ENCODE results near the gene MS4A15. TPM values are rescaled to one million over a fixed set of nuclear protein-coding genes. Genes with fewer than 3 reads are reported as not detected.
"Not testable (repeated sequence)": the region's sequence is repeated elsewhere in the genome, so short reads cannot be mapped to it uniquely, and the experiment has no call there.

The MS4A15 gene
- total RNA-seq: not detected
- not detected for polyA plus RNA-seq
- total RNA-seq: not detected

- Mint-ChIP-seq H3K4me3 (no peak within 1 kb of the TSS), H3K9me3 (no peaks in the 10 kb centered on the region), H3K4me1 (peaks cover 0 to 5% (median 0%) of the 10 kb centered on the region in 7 donors), H3K27me3 (peaks cover 37 to 53% (median 42%) of the 10 kb centered on the region in 5 donors), H3K36me3 (no peaks in the 10 kb centered on the region), H3K27ac (peak within 1 kb of the TSS in 1 of 9 donors; percentile 43)
- H3K4me3 ChIP-seq (ENCODE audit: low read length): no peak within 1 kb of the TSS
- ChIA-PET CTCF (no interaction called here), POLR2A (no interaction called here)
- H3K27ac ChIP-seq (ENCODE audit: low read depth, low read length): no peak within 1 kb of the TSS
- H3K27me3 ChIP-seq (ENCODE audit: control insufficient read depth in 2 of 2, insufficient read depth in 2 of 2, low read length in 2 of 2): no peaks in the 10 kb centered on the region
- intact Hi-C loops (cut with micrococcal nuclease): loop anchor here in 1 of 2 donors (5.0 kb wide), 1 partner anchor 394 kb away; no protein-coding TSS in a partner anchor
- no peaks in the 10 kb centered on the region for H3K4me1 ChIP-seq (ENCODE audit: control insufficient read depth in 2 of 2, insufficient read depth in 2 of 2, low read length in 2 of 2)
- H3K9me3 ChIP-seq (ENCODE audit: control insufficient read depth in 2 of 3, low read length in 3 of 3): no peaks in the 10 kb centered on the region
- ATAC-seq (no peak), DNase-seq (no peak)
- H3K36me3 ChIP-seq (ENCODE audit: control insufficient read depth in 2 of 3, insufficient read depth in 3 of 3, low read length in 3 of 3): no peaks in the 10 kb centered on the region
Measured at GRCh38 chr11:60756307-60757032, at the start of gene MS4A15. MS4A15 (plus strand) TSS chr11:60756867; CDS start chr11:60763734, 6,867 bp downstream.

DNA sequence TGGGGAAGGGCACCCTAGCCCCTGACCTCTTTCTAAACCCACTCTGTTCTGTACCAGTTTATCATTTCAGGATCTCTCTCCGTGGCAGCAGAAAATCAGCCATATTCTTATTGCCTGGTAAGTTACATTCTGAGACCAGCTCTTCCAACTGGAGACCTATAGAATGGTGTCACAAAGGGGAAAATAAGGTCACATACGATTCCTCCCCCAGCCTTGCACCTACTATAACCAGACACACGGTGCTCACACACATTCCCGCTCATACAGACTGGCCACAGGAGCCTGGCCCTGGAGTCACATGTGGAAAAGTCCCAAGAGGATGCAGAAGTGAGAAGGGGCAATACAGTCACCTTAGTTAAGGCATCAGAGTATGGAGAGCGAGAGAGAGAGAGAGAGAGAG is 49.7 kb upstream of the MS4A15 start:
- CTCF ChIA-PET: no interaction called here
- intact Hi-C loops (cut with micrococcal nuclease): no loop called here
- H3K27me3 Mint-ChIP-seq: peaks cover 4 to 19% (median 14%) of the 10 kb centered on the region in 5 donors
- no peak overlapping the region for H3K4me3 ChIP-seq (ENCODE audit: low read length)
- no peaks in the 10 kb centered on the region for H3K27me3 ChIP-seq (ENCODE audit: control insufficient read depth in 2 of 2, insufficient read depth in 2 of 2, low read length in 2 of 2)
- no peaks in the 10 kb centered on the region for H3K4me1 Mint-ChIP-seq
- no peaks in the 10 kb centered on the region for H3K9me3 ChIP-seq (ENCODE audit: control insufficient read depth in 2 of 3, low read length in 3 of 3)
- no peaks in the 10 kb centered on the region for H3K4me1 ChIP-seq (ENCODE audit: control insufficient read depth in 2 of 2, insufficient read depth in 2 of 2, low read length in 2 of 2)
- no peaks in the 10 kb centered on the region for H3K36me3 ChIP-seq (ENCODE audit: control insufficient read depth in 2 of 3, insufficient read depth in 3 of 3, low read length in 3 of 3)
- POLR2A ChIA-PET: no interaction called here
- H3K9me3 Mint-ChIP-seq: no peaks in the 10 kb centered on the region
- ATAC-seq (no peak), DNase-seq (no peak)
- H3K4me3 Mint-ChIP-seq: no peak overlapping the region
- H3K27ac Mint-ChIP-seq: no peak overlapping the region
- H3K36me3 Mint-ChIP-seq: no peaks in the 10 kb centered on the region
- no peak overlapping the region for H3K27ac ChIP-seq (ENCODE audit: low read depth, low read length)

- Histone ChIP-seq H3K36me3 (ENCODE audit: control insufficient read depth in 2 of 3, insufficient read depth in 3 of 3, low read length in 3 of 3) (no peaks in the 10 kb centered on the region), H3K4me1 (ENCODE audit: control insufficient read depth in 2 of 2, insufficient read depth in 2 of 2, low read length in 2 of 2) (no peaks in the 10 kb centered on the region), H3K27me3 (ENCODE audit: control insufficient read depth in 2 of 2, insufficient read depth in 2 of 2, low read length in 2 of 2) (no peaks in the 10 kb centered on the region), H3K27ac (ENCODE audit: low read depth, low read length) (no peak overlapping the region), H3K9me3 (ENCODE audit: control insufficient read depth in 2 of 3, low read length in 3 of 3) (no peaks in the 10 kb centered on the region), H3K4me3 (ENCODE audit: low read length) (no peak overlapping the region)
- H3K27ac Mint-ChIP-seq: no peak overlapping the region
- ATAC-seq (no peak), DNase-seq (no peak)
- H3K4me1 Mint-ChIP-seq: no peaks in the 10 kb centered on the region
- CTCF ChIA-PET: no interaction called here
- no peaks in the 10 kb centered on the region for H3K9me3 Mint-ChIP-seq
- peaks cover 7 to 32% (median 26%) of the 10 kb centered on the region in 5 donors for H3K27me3 Mint-ChIP-seq
- intact Hi-C loops (cut with micrococcal nuclease): no loop called here
- no peak overlapping the region for H3K4me3 Mint-ChIP-seq
- H3K36me3 Mint-ChIP-seq: no peaks in the 10 kb centered on the region
- POLR2A ChIA-PET: no interaction called here
Measured at GRCh38 chr11:60710482-60710881, 46.2 kb upstream of the MS4A15 start.

DNA sequence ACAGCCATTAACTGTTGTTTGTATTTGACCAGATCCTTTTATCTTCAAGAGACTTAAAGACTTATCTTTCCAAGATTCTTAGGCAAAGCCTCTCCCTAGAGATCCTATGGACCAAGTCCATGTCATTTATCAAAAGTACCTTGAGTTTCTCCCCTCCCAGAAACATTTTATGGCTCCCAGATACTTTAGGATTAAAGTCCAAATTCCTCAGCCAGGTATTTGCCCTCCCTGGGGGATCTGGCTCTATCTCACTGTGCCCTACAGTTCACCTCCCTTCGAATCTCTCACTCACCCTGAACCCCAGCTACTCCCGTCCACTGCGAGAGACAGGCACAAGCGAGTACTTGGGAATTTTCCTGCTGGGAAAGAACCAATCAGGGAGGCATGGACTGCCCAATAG is 45.4 kb upstream of the MS4A15 start:
- Mint-ChIP-seq H3K27me3 (peaks cover 7 to 36% (median 25%) of the 10 kb centered on the region in 5 donors), H3K4me3 (no peak overlapping the region), H3K36me3 (no peaks in the 10 kb centered on the region), H3K27ac (no peak overlapping the region), H3K9me3 (no peaks in the 10 kb centered on the region), H3K4me1 (no peaks in the 10 kb centered on the region)
- POLR2A ChIA-PET: no interaction called here
- Histone ChIP-seq H3K9me3 (ENCODE audit: control insufficient read depth in 2 of 3, low read length in 3 of 3) (no peaks in the 10 kb centered on the region), H3K27me3 (ENCODE audit: control insufficient read depth in 2 of 2, insufficient read depth in 2 of 2, low read length in 2 of 2) (no peaks in the 10 kb centered on the region), H3K4me1 (ENCODE audit: control insufficient read depth in 2 of 2, insufficient read depth in 2 of 2, low read length in 2 of 2) (no peaks in the 10 kb centered on the region), H3K27ac (ENCODE audit: low read depth, low read length) (no peak overlapping the region), H3K4me3 (ENCODE audit: low read length) (no peak overlapping the region), H3K36me3 (ENCODE audit: control insufficient read depth in 2 of 3, insufficient read depth in 3 of 3, low read length in 3 of 3) (no peaks in the 10 kb centered on the region)
- CTCF ChIA-PET: no interaction called here
- ATAC-seq: no peak
- DNase-seq: no peak
- intact Hi-C loops (cut with micrococcal nuclease): no loop called here

GRCh38 chr11:60713423-60713822 is 43.2 kb upstream of the MS4A15 start:
- H3K27me3 Mint-ChIP-seq: peaks cover 0 to 36% (median 29%) of the 10 kb centered on the region in 5 donors
- H3K27me3 ChIP-seq (ENCODE audit: control insufficient read depth in 2 of 2, insufficient read depth in 2 of 2, low read length in 2 of 2); H3K36me3 ChIP-seq (ENCODE audit: control insufficient read depth in 2 of 3, insufficient read depth in 3 of 3, low read length in 3 of 3); POLR2A ChIA-PET; H3K27ac Mint-ChIP-seq; H3K36me3 Mint-ChIP-seq; ATAC-seq; H3K9me3 ChIP-seq (ENCODE audit: control insufficient read depth in 2 of 3, low read length in 3 of 3); H3K4me1 Mint-ChIP-seq; H3K27ac ChIP-seq (ENCODE audit: low read depth, low read length); DNase-seq; CTCF ChIA-PET; H3K4me1 ChIP-seq (ENCODE audit: control insufficient read depth in 2 of 2, insufficient read depth in 2 of 2, low read length in 2 of 2); intact Hi-C loops (cut with micrococcal nuclease); H3K4me3 Mint-ChIP-seq; H3K4me3 ChIP-seq (ENCODE audit: low read length); H3K9me3 Mint-ChIP-seq: not testable (repeated sequence)

GRCh38 chr11:60717956-60718355 is 38.7 kb upstream of the MS4A15 start:
- no peaks in the 10 kb centered on the region for H3K4me1 Mint-ChIP-seq
- no peak overlapping the region for H3K4me3 Mint-ChIP-seq
- H3K27ac Mint-ChIP-seq: no peak overlapping the region
- H3K27me3 Mint-ChIP-seq: peaks cover 4 to 57% (median 33%) of the 10 kb centered on the region in 5 donors
- H3K4me3 ChIP-seq (ENCODE audit: low read length): no peak overlapping the region
- intact Hi-C loops (cut with micrococcal nuclease): no loop called here
- no peaks in the 10 kb centered on the region for H3K9me3 ChIP-seq (ENCODE audit: control insufficient read depth in 2 of 3, low read length in 3 of 3)
- CTCF ChIA-PET: no interaction called here
- H3K27ac ChIP-seq (ENCODE audit: low read depth, low read length): no peak overlapping the region
- H3K9me3 Mint-ChIP-seq: peaks cover 0 to 9% (median 0%) of the 10 kb centered on the region in 11 donors
- peaks cover 0 to 4% (median 0%) of the 10 kb centered on the region in 5 donors for H3K36me3 Mint-ChIP-seq
- ATAC-seq (peak; percentile 70), DNase-seq (no peak)
- POLR2A ChIA-PET: no interaction called here
- no peaks in the 10 kb centered on the region for H3K36me3 ChIP-seq (ENCODE audit: control insufficient read depth in 2 of 3, insufficient read depth in 3 of 3, low read length in 3 of 3)
- no peaks in the 10 kb centered on the region for H3K27me3 ChIP-seq (ENCODE audit: control insufficient read depth in 2 of 2, insufficient read depth in 2 of 2, low read length in 2 of 2)
- no peaks in the 10 kb centered on the region for H3K4me1 ChIP-seq (ENCODE audit: control insufficient read depth in 2 of 2, insufficient read depth in 2 of 2, low read length in 2 of 2)
